GM12892 (cell line): Measurements from ENCODE around the gene DNAJA3.

Experiments
- DNase-seq: peaks from one replicate; pipeline ENCODE4 v3.0.0; 2011; ENCODE audit not compliant: insufficient read length
- FAIRE-seq: peaks from 2 replicates; lab custom pipeline; 2011; peaks lifted over from hg19 to GRCh38; lab: Jason Lieb, UNC
- POLR2A ChIP-seq: IDR thresholded peaks from 2 replicates; pipeline ENCODE4 v1.6.1; 2011; ENCODE audit warnings: low read depth, low read length, control low read depth
- POLR2AphosphoS5 ChIP-seq: IDR thresholded peaks from 2 replicates; pipeline ENCODE4 v1.6.1; 2011; ENCODE audit warnings: low read depth, low read length, control low read depth
- TAF1 ChIP-seq: IDR thresholded peaks from 2 replicates; pipeline ENCODE4 v1.6.1; 2011; ENCODE audit warnings: low read depth, mild to moderate bottlenecking, control low read depth, low read length, borderline replicate concordance

Gene DNAJA3

DNA sequence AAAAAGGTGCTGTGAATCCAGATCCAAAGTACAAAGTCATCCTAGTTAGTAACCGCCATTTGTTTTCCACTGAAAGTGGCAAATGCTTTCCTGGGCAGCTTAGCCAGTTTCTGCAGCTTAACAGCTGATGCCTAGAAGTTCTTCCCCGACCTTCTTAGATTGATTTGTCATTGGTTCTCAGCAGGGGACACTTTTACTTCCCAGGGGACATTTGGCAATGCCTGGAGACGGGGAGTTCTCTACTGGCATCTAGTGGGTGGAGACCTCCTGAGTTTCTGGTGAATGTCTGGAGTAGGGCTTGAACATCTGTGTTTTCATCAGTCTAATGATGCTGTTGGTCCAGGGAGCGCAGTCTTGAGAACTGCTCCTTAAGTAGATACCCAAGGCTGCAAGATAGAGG lies 7.6 kb downstream of the DNAJA3 start:
- TF ChIP-seq POLR2A (no peak), TAF1 (no peak), POLR2AphosphoS5 (no peak)
- FAIRE-seq (no peak), DNase-seq (no peak)

DNA sequence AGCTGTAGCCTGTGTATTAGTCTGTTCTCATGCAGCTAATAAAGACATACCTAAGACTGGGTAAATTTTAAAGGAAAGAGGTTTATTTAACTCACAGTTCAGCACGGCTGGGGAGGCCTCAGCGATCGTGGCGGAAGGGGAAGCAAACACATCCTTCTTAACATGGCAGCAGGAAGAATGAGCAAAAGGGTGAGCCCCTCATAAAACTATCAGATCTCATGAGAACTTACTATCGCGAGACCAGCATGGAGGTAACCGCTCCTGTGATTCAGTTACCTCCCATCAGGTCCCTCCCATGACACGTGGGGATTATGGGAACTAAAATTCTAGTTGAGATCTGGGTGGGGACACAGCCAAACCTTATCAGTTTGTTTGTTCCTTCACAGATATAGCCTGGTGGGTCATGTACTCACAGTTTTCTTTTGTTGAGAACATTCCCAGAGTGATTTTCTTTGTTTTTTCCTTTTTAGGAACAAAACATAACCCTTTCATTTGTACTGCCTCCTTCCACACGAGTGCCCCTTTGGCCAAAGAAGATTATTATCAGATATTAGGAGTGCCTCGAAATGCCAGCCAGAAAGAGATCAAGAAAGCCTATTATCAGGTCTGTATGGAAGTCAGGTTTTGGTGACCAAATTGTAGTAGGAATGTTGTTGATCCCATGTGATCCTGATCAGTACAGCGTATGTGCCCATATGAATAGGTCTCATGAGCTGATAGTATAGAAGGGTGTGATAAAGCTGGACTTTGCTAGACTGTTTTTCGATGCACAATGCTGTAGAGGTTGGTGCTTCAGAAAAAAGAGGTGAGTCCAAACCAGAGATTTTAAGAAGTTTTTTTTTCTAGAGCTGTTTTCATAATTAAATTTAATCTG lies 8.5 kb downstream of the DNAJA3 start:
- TF ChIP-seq POLR2A (no peak), POLR2AphosphoS5 (no peak), TAF1 (no peak)
- no peak for DNase-seq
- FAIRE-seq: no peak

DNA sequence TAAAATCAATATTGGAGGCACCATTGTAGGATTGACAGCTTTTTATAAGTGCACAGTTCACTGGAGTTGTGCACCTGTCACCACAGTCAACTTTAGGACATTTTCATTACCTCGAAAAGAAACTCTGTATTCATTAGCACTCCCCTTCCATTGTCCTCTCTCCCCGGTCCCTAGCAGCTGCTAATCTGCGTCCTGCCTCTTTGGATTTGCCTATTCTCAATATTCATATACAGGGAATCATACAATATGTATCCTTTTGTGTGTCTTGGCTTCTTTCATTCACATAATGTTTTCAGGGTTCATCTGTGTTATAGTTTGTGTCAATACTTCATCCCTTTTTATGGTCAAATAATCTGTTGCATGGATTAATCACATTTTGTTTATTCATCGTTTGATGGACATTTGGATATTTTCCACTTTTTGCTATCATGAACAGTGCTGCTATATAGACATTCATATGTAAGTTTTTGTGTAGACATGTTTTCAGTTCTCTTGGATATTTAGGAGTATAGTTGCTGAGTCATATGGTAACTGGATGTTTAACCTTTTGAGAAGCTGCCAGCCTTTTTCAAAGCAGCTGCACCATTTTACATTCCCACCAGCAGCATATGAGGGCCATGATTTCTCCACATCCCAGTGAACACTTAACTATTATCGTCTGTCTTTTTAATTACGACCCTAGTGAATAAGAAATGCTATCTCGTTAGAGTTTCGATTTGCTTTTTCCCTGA lies 9.8 kb downstream of the DNAJA3 start:
- no peak for TF ChIP-seq POLR2AphosphoS5
- TF ChIP-seq POLR2A: no peak
- TF ChIP-seq TAF1: no peak
- DNase-seq (no peak), FAIRE-seq (no peak)

DNA sequence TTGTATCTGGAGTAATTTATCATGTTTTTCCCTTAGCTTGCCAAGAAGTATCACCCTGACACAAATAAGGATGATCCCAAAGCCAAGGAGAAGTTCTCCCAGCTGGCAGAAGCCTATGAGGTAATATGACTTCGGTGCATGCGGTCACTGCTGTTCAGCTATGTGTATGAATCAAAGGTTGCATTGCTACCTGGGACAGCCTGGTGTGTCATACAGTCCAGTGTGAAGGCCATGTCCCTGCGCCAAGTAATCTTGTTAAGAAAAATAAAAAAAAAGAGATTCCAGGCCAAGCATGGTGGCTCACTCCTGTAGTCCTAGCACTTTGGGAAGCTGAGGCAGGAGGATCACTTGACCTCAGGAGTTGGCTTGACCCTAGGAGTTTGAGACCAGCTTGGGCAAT lies 11.7 kb downstream of the DNAJA3 start:
- TF ChIP-seq TAF1 (no peak), POLR2AphosphoS5 (no peak), POLR2A (no peak)
- no peak for FAIRE-seq
- DNase-seq: no peak

DNA sequence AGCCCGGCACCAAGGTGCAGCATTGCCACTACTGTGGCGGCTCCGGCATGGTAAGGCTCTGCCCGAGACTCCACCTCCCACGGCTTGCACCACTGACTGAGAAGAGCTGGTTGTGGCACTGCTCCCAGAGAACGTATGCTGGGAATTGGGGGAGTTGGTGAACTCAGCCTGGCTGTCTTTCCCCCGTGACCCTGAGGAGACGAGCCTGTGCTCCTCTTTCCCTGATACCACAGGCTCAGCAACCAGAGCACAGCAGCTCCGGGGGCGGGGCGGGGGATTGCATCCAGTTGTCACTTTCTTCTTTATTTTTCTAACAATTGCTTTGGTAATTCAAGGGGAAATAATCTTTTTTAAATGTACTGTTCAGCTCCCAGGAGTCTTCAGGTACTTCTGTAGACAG lies 16.7 kb downstream of the DNAJA3 start:
- no peak for TF ChIP-seq POLR2AphosphoS5
- no peak for TF ChIP-seq TAF1
- no peak for TF ChIP-seq POLR2A
- no peak for FAIRE-seq
- DNase-seq: no peak

DNA sequence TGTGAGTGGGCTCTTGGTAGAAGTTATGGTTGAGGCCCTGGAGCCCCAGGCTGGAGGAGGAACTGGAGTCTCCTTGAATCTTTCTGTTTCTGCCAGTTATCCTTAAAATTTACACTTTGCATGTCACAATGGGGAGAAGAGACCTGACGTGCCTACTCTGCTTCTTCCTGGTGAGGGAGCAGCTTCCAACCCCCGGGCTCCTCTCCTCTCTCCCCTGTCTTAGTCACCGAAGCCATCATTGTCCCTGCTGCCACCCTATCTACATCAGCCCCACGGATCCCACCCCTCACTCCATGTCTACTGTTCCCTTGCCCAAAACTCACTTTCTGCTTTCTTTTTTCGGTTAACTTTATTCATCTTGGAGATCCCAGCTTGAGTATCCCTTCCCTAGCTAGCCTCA lies 17.6 kb downstream of the DNAJA3 start:
- FAIRE-seq (no peak), DNase-seq (no peak)

DNA sequence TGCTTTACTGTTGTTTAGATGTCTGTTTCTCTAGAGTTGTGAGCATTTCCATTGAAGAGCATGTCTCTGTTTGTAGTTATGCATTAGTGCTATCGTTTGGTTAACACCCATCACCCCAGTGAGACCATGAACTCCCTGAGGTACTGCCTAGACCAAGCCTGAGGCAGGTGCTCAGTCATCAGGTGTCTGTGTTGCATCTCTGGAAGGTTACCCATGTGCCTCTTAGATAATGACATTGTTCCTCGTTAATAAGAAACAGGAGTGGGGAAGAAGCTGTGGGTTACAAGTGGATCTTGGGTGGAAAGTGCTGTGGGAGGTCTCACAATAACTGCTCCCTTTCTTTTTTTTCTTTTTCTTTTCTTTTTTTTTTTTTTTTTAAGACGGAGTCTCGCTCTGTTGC lies 18.3 kb downstream of the DNAJA3 start:
- DNase-seq (no peak), FAIRE-seq (no peak)
- no peak for TF ChIP-seq POLR2AphosphoS5
- no peak for TF ChIP-seq POLR2A
- TF ChIP-seq TAF1: no peak

More for the DNA sequence above, 17.6 kb downstream of the DNAJA3 start:
- TF ChIP-seq TAF1 (no peak), POLR2A (no peak)

DNA sequence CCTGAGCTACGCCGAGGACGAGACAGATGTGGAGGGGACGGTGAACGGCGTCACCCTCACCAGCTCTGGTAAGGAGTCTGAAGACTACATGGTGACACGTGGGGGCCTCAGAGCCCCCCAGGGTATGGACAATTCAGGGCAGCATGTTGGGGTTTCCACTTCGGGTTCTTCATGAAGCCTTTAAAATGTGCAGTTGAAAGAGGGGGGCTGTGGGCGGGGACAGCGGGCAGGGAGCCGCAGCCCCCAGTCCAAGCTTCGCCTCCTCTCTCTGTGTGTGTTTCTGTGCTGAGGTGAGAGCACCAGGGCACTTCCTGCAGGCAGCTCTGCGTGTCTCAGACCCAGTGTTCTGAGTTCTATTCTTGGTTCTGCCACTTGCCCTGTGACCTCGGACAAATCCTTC lies 24.8 kb downstream of the DNAJA3 start:
- FAIRE-seq (no peak), DNase-seq (no peak)
- TF ChIP-seq POLR2A (no peak), TAF1 (no peak), POLR2AphosphoS5 (no peak)

DNA sequence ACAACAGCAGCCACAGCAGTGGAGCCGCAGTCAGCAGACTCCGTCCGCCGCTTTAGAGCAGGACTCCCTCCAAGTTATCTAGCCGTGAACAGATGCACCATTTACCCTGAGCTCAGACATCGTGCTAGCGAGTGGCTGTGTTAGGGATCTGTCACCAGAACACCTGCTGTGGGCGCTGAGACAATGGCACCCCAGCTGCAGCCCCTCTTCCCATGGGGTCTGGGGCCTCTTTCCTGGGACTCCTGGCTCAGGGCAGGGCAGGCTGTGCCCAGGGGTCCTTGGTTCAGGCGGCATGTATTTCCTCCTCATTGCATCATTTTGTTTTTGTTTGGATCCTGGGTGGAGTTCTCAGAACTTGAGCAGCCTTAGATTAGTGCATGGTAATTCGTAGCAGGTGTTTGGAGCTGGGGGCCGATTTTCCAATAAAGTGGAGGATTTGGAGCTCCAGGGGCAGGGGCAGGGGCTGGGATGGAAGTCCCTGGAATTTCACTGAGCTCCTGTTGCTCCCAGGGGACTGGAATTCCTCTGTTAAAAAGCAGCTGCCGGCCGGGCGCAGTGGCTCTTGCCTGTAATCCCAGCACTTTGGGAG lies 25.4 kb downstream of the DNAJA3 start:
- TF ChIP-seq POLR2AphosphoS5 (no peak), TAF1 (no peak), POLR2A (no peak)
- FAIRE-seq (no peak), DNase-seq (no peak)

DNA sequence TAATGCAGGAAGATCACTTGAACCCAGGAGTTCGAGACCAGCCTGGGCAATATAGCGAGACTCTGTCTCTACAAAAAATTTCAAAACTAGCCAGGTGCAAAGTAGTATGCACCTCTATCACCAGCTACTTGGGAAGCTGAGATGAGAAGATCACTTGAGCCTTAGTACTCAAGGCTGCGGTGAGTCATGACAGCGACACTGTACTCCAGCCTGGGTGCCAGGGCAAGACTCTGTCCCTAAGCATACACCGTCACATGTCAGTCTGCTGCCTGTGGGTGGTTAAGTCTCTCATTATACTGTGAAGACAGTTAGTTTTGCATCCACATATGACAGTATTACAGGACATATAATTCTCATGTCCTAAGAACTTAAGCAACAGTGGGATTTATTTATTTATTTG lies 27.0 kb downstream of the DNAJA3 start:
- DNase-seq (no peak), FAIRE-seq (no peak)
- TF ChIP-seq TAF1: no peak
- TF ChIP-seq POLR2A: no peak
- TF ChIP-seq POLR2AphosphoS5: no peak

DNA sequence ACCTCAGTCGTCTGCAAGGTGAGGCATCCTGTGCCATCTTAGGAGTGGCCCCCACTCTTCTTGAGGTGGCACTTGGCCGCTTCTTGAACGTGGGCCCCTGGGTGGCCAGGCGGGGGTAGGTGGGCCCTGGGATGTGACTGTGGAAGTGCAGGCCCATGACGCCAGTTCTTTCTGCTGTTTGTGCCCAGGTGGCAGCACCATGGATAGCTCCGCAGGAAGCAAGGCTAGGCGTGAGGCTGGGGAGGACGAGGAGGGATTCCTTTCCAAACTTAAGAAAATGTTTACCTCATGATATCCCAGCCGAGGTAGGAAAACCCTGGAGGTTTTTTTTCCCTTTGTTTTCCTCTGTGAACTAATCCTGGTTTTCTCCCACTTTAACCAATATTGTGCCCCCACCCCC lies 29.0 kb downstream of the DNAJA3 start:
- TF ChIP-seq POLR2A: no peak
- TF ChIP-seq POLR2AphosphoS5: no peak
- no peak for TF ChIP-seq TAF1
- DNase-seq: no peak
- no peak for FAIRE-seq
